GM21526 (cell line): ENCODE measurements around the gene PKIB.
"Not testable (repeated sequence)": the region's sequence is repeated elsewhere in the genome, so short reads cannot be mapped to it uniquely, and the experiment has no call there.

ENCODE experiments used
- ATAC-seq: cut with Tn5 transposase; IDR thresholded peaks from one replicate; pipeline ENCODE4 v1.9.1; 2021; ENCODE audit warnings: moderate library complexity; ENCODE audit not compliant: unreplicated experiment, low FRiP score

The PKIB gene

DNA sequence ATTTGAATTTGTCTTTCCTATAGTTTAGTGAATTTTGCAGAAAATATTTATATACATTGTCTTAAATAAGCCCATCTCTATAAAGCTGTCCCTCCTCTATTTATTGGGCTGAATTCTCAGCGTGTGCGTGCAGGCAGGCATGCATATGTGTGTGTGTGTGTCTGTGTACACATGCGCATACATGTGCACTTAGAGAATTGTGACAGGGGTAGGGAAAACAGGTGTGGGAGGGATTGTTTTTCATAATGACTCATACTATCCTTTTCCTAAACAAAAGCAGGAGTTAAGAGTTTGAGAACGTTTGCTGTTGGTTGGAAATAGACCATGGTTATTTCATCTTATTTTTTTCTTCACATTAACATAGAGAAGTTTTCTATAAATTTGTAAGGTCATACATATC, 126.0 kb downstream of the PKIB start:
- no peak for ATAC-seq

DNA sequence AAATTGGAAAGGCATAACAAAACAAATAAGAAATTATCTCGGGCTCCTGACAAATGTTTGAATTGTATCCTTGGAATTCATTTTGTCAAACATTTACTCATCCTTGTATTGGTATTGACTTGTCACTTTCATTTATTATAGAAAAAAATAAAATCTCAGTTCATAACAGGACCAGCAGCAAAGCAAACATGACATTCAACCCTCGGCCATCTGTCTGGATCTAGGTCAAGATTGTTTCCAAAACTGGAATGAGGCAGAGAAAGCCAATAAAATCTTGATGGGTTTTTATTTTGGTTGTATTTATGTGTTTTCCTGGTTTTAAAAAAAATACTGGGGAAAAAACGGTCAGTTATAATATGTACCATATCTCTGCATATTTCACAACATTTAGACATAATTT, 126.4 kb downstream of the PKIB start:
- ATAC-seq: no peak

DNA sequence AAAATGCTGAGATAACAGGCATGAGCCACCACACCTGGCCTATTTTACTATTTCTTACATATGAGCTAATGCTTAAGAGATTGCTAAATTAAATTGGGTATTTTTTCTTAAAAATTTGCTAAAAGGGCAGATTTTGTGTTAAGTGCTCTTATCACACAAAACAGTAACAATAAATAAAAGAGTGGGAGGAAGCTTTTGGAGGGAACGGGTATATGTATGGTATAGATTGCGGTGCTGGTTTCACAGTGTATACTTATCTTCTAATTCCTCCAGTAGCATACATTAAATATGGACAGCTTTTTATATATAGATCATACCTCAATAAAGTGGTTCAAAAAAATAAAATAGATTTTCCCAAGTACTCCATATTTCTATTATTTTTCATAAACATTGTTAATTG, 129.9 kb downstream of the PKIB start:
- ATAC-seq: no peak

DNA sequence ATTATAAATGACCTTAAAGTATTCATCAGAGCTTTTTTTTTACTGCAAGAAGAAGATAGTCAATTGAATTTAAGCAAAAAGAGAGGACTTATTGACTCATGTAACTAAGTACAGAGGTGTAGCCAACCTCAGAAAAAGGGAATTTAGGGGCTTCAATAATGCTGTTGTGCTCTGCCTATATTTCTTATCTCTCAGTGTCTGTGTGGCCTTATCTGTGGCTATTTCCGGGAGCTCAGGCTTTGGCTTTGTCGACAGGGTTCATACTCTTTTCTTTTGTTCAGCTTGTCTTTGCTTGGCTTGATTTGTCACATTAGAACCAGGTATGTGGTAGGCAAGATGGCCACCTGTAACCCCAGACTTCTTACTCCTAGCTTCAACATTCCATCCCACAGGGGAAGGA, 130.7 kb downstream of the PKIB start:
- no peak for ATAC-seq

DNA sequence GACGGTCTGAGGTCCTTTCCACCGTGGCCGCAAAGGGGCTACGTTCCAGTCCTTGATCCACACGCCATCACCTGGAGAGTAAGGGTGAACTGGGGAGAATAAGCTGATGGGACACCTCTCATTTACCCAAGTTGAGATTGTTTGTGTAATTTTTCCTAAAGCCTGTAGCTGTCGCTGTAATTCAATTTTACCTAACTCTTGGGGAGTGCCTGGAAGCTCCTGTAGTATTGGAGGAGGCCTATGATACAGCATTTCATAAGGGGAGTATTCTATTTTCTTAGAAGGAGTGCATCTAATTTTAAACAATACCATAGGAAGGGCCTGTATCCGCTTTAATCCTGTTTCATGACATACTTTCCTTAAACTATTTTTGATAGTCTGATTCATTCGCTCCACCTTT, 134.0 kb downstream of the PKIB start:
- ATAC-seq: not testable (repeated sequence)

DNA sequence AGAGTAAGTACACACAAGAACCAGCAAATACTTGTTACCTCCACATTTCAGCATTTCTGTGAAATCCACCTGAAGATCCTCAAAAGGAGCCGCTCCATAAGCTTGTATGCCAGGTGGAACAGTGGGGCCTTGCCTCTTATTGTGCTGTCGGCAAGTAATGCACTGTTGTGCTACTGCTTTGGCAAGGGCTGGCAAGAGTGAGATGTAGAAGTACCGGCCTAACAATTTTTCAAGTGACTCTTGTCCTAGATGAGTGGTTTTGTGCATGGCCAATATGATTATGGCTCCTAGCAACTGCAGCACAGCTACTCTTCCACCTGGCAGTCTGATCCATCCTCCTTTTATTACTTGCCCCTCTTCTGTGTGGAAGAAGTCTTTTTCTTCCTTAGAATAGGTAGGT, 134.7 kb downstream of the PKIB start:
- ATAC-seq: not testable (repeated sequence)

DNA sequence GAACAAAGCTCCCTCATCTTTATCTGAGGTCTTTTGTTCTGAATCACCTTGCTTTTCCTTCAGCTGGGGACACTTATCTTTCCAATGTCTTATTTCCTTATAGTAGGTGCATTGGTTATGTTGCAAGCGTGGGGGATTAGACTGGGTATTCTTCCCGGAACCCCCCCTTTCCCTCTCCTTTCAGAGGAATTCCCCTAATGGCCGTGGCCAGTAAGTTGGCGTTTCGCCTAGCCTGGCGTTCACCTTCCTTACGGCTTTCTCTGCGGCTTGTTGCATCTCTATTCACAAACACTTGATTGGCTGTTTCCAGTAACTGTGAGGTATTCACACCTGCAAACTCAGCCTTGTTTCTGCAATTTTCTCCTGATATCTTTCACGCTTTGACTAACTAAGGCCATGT, 136.5 kb downstream of the PKIB start:
- ATAC-seq: no peak

DNA sequence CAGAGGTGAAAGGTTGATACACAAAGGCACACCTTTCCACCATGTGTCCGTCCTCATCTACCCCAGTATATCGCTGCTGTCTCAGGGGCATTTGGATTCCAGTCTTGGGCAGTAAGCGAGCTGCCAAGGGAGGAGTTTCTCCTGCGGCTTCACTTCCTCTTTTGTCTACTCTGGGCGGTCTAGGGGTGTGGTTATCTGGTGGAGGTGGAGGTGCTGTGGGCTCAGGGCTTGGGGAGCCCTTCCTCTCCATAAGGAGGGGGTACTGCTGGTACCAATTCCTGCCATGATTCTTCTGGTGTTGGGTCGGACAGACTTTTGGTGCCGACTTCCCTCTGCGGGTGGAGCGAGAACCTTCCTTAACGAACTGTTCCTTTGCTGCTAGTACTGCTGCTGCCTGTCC, 137.4 kb downstream of the PKIB start:
- ATAC-seq: peak; percentile 47

DNA sequence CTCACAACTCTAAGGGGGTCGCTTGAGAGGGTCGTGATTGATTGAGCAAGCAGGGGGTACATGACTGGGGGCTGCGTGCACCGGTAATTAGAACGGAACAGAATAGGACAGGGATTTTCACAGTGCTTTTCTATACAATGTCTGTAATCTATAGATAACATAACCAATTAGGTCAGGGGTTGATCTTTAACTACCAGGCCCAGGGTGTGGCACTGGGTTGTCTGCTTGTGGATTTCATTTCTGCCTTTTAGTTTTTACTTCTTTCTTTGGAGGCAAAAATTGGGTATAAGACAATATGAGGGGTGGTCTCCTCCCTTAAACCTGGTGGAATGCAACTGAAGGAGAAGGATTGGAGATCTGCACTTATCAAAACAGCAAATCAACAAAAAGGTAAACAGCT, 138.7 kb downstream of the PKIB start:
- ATAC-seq: not testable (repeated sequence)

DNA sequence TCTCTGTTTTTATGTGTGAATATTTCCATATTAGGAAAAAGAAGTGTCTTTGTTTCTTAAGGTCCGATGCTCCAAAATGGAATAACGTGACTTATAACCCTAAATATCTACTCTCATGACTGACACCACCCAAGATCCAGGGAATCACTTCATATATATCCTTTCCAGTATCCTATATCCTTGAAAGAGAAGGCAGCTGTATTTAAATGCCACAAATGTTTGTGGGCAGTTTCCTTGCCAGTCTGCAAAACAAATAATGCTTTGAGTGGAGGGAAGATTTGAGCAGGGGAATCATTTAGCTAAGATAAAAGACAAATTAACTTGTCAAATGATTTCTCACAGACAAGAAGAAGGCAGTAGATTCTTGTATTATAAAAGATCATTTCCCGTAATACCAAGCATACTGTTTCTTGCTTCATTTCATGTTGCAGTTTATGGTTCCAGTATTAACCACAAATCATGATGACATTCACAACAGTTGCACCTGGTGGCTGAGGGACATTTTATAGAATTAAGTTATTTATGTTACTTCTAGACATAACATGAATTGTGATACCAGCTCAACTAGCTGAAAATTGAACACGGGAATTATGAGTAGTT, 139.3 kb downstream of the PKIB start:
- no peak for ATAC-seq

DNA sequence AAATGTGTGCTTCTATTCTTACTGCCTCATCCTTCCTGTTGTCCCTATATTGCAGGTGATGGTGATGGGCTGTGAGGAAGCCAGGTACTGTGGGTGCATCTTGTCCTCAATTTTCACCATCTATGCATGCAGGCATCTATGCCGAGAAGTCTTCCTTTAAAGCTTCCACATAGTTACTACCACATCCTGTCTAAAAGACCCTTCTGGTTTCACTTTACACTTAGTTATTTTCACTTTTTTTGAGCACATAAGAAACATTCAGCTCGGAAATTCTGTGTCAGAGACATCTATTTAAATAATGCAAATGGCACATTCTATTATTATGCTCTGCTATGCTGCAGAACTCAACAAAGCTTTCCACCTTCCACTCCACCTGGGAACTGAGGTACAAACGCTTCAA, 141.1 kb downstream of the PKIB start:
- peak; percentile 82 for ATAC-seq

DNA sequence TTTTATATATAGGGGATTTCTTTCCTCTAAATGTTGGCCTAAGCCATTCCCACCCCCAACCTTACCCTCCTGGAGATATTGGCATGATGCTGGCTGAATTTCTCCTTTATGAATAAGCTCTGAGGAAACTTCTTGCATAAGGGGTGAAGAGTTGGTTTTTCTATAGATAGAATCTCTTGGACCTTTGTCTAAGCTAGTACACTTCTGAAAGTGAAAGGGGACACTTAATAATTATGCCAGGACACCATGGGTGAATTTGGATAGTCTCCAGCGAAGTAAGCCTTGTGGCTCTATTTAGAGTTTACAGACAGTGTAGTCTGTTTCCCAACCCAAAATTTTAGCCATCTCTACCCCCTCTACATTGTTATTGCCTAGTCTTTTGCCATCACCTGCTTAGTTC, 142.3 kb downstream of the PKIB start:
- ATAC-seq: no peak

DNA sequence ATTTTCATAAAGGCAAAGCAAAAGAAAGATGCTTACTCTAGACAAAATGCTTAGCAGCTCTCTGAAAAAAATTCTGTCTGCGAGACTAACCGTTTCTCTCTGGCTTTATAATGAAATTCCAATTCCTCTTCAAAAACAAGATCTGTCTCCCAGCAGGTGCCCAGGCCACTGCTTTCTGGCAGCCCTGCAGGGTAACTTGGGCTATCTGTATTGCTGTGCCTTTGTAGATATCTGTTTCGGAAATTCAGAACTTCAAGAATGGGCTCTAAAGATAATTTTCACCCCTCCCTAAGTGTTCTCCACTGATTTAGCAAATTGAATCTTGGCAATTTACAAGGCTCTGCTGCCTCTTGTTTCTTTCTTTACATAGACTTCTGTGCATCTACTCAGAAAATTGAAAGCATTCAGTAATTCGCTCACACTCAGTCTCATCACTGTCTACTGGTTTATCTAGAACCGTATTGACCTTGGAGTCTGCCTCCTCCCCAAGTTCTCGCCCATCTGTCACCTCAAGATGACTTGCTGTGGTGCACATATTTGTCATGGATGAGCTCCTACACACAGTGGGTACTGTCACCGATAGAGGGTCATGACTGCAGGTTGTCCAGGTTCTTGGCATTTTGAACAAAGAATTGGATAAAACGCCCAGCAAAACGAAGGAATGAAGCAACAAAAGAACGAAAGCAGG, 142.9 kb downstream of the PKIB start:
- ATAC-seq: no peak

DNA sequence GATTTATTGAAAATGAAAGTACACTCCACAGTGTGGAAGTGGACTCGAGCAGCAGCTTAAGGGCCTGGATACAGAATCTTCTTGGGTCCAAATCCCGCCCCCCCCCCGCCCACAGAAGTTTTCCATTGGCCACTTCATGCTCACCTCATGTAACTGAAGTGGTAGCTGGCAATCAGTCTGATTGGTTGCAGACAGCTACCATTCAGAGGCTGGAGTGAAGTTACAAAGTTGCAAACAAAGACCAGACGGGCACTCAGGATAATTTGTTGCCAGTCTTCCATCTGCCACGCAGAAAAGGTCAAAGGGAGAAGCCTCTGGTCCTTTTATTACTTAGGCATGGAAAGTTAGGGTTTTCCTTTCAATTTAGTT, 143.5 kb downstream of the PKIB start:
- no peak for ATAC-seq

DNA sequence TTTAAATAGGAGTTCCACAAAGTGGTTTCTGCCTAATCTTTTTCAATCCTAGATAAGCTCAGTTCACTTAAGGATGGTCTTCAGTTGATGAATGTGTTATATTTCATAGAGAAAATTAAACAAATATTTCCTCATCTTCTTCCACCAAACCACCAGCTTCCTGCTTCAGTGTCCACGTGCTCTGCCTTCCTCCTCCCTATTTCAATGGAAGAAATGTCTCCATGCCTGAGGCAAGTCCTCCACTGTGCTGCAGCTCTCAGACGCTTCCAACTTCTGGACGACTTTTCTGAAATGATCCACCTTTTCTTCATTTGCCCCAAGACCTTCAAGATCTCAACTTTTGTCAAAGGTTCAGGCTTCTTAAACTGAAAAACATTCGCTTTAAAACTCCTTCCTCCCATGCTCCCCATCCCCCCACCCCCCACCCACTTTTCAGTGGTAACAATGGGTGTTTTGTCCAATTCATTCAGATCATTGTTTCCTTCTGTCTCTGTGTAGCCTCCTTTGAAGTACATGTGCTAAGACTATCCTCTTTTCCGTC, 144.1 kb downstream of the PKIB start:
- no peak for ATAC-seq

DNA sequence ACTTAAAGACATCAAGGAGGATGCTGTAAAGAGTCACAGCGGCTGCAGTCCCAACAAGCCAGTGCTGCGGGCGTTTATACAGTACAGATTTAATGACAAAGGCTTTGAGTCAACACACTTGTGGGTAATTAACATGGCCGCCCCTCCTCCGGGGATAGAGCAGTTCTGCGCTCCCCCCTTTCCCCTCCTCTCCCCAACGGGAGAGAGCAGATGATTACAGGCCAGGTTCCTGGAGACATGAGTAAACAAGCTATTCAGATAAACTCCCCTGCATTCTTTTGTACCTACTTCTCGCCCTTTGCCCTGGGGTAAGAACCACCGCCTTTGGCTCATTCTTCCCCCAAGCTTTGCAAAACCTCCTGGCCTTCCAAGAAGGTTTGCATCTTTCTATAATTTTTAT, 145.7 kb downstream of the PKIB start:
- no peak for ATAC-seq

DNA sequence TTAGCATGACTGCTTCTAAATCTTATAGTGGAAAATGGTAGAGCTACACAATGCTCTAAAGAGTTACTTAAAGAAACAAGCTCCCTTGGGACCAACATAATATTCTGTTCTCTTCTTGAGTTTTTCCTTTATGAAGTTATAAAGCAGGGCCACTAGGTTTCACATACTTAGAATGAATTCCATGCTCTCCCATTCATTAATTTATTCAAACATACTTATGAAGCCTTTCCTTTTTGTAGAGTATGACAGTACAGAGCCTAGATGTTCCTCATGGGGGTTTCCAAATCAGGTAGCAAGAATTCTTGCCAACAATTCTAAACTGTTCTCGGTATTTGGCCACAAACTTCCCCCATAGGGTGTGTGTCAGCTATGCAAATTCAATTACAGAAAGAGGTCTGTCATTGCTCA, 148.7 kb downstream of the PKIB start:
- peak; percentile 92 for ATAC-seq

DNA sequence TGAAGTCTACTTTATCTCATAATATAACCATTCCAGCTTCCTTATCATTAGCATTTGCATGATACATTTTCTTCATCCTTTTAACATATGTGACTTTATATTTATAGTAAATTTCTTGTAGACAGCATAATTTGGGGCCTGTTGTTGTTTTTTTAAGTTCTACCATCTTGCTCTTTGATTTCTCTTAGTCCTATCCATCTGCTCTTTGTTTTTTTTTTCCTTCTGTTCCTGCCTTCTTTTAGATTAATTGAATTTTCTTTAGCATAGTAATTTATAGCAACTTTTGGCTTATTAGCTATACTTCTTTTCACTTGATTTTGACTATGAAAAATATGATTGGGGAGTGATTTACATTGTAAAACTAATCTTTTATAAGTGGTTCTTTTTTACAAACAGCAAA, 150.1 kb downstream of the PKIB start:
- ATAC-seq: no peak

DNA sequence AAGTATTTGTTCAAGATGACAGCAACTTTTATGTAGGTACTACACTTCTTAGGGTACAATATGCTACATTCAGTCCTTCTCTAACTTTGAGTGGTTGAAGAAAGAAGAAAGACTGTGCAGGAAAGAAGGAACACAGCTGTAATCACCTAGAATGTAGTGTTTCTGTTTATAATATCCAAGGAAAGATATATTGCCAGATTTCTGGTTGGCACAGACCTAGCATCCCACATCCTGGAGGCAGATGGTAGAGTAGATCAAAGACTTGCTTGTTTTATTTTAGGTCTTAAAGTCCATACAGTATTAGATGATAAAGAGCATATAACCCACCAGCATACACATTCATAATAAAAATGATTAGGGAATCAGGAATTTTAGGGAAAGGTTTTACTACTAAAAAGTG, 156.1 kb downstream of the PKIB start:
- no peak for ATAC-seq

DNA sequence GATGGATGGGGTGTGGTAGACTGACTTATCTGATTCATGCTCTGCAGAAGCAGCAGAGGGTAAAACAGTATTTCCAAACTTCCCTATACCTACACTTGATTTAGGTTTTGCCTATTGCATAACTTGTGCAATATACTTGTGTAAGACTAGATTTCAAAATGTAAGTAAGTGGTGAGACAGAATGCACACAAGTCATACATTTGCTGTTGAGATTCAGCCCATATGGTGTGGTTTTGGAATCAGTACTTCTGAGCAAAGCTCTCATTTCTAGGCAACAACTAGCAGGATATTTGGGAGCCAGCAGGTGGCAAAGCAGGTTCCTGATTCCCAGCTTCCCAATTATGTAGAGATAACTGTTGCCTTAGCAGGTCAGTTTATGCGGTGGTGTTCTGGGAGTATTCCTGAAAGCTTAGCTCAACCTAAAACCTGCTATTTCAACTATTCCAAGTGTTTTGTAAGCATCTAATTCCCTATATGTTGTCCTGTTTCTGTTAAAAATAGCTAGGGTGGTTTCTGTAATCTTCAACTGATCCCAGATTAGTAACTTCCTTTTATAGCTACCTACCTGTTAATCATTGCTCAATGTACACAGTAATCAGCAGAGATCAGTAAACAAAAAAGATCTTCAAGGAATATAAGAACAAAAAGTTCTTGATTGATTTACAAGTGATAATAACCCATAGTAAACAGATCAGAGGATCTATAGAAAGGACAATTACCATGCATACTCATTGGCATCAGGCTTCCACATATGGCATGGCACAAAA, 160.8 kb downstream of the PKIB start:
- ATAC-seq: no peak

DNA sequence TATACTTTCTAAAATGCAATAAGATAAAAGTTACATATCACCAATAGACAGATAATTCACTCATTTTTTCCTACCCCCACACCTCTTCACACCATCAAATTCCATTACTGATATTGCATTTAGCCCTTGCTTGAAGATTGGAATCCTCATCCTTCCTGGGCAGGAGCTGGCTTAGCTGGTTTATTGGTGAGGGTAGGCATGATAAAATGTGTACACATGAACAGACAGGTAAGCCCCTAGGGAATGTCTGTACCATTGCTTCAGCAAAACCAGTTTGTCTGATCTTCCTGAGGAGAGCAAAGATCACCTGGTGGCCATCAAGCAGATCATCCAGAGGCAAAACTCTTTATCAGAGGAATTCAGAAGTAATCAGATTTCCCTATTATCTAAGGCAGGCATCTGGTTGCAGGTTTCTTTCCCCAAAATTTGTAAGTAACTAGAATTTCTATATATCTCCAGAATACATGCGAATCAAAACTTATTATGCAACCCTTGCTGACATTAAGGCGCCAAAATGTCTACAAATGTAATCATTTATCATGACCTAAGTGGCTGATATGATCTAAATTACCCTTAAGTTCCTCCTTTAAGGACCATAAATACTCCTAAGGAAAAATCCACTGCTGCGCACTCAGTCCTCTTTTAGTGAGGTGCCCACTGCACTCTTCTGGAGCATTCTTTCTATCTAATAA, 162.7 kb downstream of the PKIB start:
- ATAC-seq: no peak
